ENCODE data around the gene OLFML1.

DNA sequence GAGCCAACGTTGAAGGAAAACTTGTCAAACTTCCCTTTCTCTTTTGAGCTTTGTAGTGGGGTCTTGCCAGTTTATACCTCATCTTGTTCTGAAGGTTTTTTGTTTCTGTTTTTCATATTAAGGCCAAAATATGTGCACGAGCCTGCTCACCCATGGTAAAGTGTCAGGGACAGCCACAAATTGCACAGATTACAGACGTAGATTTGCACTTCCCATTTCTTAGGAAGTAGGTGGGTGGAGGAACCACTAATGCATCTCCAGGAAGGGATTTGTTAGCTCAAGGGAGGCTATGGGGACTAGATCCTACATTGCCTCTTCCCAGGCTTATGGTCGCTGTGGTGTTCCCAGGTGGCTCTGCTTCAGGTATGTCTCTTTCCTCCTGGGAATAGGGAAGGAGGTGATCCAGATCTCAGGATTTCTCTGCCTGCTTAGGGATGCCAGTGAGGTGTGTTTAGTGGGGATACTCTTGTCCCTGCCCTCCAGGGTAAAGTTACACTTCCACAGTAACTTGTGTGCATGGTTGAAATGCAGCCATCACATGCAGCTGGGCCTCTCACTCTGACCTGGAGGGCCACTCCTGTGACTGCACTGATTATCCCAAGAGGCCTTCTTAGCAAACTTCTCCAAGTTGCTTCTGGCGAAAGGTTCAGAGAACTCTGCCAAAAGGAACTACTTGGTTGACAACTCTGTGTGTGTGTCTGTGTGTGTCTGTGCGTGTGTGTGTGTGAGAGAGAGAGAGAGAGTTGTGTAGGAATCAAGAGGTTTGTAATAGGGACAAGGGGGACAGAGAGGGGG, 38.3 kb downstream of the OLFML1 start:
- no peak for TF ChIP-seq CTCF (IDR thresholded peaks at IDR 0.05)
- TF ChIP-seq EP300 (IDR thresholded peaks at IDR 0.05): no peak
- TF ChIP-seq POLR2A (IDR thresholded peaks at IDR 0.05): no peak
